RWPE2 (cell line): ENCODE data around the gene GIMAP8.

Source experiments
- ATAC-seq: fragments of 200-7000 bp; cut with Tn5 transposase; 3 replicates; pipeline ENCODE4 v1.9.1; 2021; ENCODE audit warnings: low read depth
- DNase-seq: peaks from one replicate; pipeline ENCODE4 v3.0.0-alpha.2; 2020; ENCODE audit warnings: low spot score
- H3K27ac ChIP-seq: fragments of 450-650 bp; 2 replicates; pipeline ENCODE4 v1.5.1; 2017; ENCODE audit warnings: mild to moderate bottlenecking; ENCODE audit not compliant: poor library complexity, severe bottlenecking
- H3K27me3 ChIP-seq: fragments of 250-450 bp; sonication (Bioruptor Pico); 2 replicates; pipeline ENCODE4 v1.5.1; 2021; ENCODE audit warnings: mild to moderate bottlenecking, moderate library complexity; ENCODE audit not compliant: insufficient read depth, poor library complexity, severe bottlenecking
- H3K36me3 ChIP-seq: fragments of 250-450 bp; sonication (Bioruptor Pico); 2 replicates; pipeline ENCODE4 v1.5.1; 2020; ENCODE audit warnings: low read depth, mild to moderate bottlenecking, moderate library complexity
- H3K4me1 ChIP-seq: fragments of 250-450 bp; sonication (Bioruptor Pico); 2 replicates; pipeline ENCODE4 v1.5.1; 2021; ENCODE audit warnings: mild to moderate bottlenecking, moderate library complexity; ENCODE audit not compliant: insufficient read depth, poor library complexity, severe bottlenecking
- H3K4me3 ChIP-seq: fragments of 250-450 bp; sonication (Bioruptor Pico); 2 replicates; pipeline ENCODE4 v1.5.1; 2021; ENCODE audit warnings: mild to moderate bottlenecking, moderate library complexity; ENCODE audit not compliant: severe bottlenecking
- H3K9me3 ChIP-seq: fragments of 250-450 bp; sonication (Bioruptor Pico); 2 replicates; pipeline ENCODE4 v1.5.1; 2021; ENCODE audit warnings: mild to moderate bottlenecking, moderate library complexity; ENCODE audit not compliant: severe bottlenecking
- TF ChIP-seq, protein P1 (sequence below): fragments of 450-650 bp; IDR thresholded peaks from one replicate; pipeline ENCODE4 v1.5.1; 2017; ENCODE audit warnings: mild to moderate bottlenecking, moderate library complexity; ENCODE audit not compliant: poor library complexity, severe bottlenecking

Gene GIMAP8

DNA sequence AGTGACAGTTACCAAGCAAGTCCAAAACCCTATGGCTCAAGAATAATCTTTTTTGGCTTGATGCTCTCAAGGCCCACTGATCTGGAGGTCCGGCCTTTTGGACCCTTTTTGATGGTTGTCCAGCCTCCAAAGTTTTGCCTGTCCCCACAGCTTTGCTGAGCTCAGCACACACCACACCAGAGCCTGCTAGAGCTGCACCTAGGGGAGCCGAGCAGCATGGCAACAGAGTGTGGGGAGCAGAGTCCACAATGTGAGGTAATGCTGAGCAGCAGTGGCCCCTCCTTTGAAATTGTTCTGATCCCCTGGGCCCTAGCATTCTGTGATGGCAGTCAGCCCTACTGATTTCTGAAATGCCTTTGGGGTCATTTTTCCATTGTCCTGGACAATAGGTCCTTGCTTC, 73.6 kb downstream of the GIMAP8 start:
- no peak overlapping the region for H3K4me3 ChIP-seq
- ATAC-seq (no peak), DNase-seq (no peak)
- TF ChIP-seq, protein P1, sequence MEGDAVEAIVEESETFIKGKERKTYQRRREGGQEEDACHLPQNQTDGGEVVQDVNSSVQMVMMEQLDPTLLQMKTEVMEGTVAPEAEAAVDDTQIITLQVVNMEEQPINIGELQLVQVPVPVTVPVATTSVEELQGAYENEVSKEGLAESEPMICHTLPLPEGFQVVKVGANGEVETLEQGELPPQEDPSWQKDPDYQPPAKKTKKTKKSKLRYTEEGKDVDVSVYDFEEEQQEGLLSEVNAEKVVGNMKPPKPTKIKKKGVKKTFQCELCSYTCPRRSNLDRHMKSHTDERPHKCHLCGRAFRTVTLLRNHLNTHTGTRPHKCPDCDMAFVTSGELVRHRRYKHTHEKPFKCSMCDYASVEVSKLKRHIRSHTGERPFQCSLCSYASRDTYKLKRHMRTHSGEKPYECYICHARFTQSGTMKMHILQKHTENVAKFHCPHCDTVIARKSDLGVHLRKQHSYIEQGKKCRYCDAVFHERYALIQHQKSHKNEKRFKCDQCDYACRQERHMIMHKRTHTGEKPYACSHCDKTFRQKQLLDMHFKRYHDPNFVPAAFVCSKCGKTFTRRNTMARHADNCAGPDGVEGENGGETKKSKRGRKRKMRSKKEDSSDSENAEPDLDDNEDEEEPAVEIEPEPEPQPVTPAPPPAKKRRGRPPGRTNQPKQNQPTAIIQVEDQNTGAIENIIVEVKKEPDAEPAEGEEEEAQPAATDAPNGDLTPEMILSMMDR, result no peak
- H3K36me3 ChIP-seq, result no peaks in the 10 kb centered on the region
- H3K9me3 ChIP-seq, result no peaks in the 10 kb centered on the region
- H3K4me1 ChIP-seq, result no peaks in the 10 kb centered on the region
- no peak overlapping the region for H3K27ac ChIP-seq
- H3K27me3 ChIP-seq, result peaks cover 3% of the 10 kb centered on the region
